ENCODE measurements around the gene ACBD4. TPM values are rescaled to one million over a fixed set of nuclear protein-coding genes. Genes with fewer than 3 reads are reported as not detected.

Gene ACBD4
- total and polyA plus RNA-seq, 7 experiments from 2014 or later: 12.3 to 59.5 (median 19.8) TPM

GRCh38 chr17:45098081-45098868, 37.2 kb upstream of the ACBD4 start:
- no peaks in the 10 kb centered on the region for H3K9me3 Mint-ChIP-seq
- H3K27me3 Mint-ChIP-seq: no peaks in the 10 kb centered on the region
- H3K4me3 Mint-ChIP-seq: no peak overlapping the region
- DNase-seq: no peak
- no peak for ATAC-seq
- POLR2A ChIA-PET: interaction anchor here (1.1 kb wide), 1 partner anchor 47 kb away, joined by 3 read pairs; no protein-coding TSS in a partner anchor
- H3K27ac ChIP-seq (ENCODE audit: low read depth, low read length): no peak overlapping the region
- H3K27me3 ChIP-seq (ENCODE audit: control insufficient read depth in 2 of 2, insufficient read depth in 2 of 2, low read length in 2 of 2): no peaks in the 10 kb centered on the region
- H3K4me1 Mint-ChIP-seq: peaks cover 0 to 6% (median 0%) of the 10 kb centered on the region in 7 donors
- peaks cover 7 to 52% (median 31%) of the 10 kb centered on the region in 5 donors for H3K36me3 Mint-ChIP-seq
- H3K36me3 ChIP-seq (ENCODE audit: control insufficient read depth in 2 of 3, insufficient read depth in 3 of 3, low read length in 3 of 3): peaks cover 26 to 85% (median 30%) of the 10 kb centered on the region in 3 experiments
- H3K27ac Mint-ChIP-seq: peak overlapping the region in 2 of 9 donors; percentile 9 to 73
- no peak overlapping the region for H3K4me3 ChIP-seq (ENCODE audit: low read length)
- CTCF ChIA-PET: interaction anchor here (0.6 to 1.7 kb wide), 5 partner anchors 29 to 180 kb away, joined by 3 to 12 read pairs (median 6); no protein-coding TSS in a partner anchor
- H3K4me1 ChIP-seq (ENCODE audit: control insufficient read depth in 2 of 2, insufficient read depth in 2 of 2, low read length in 2 of 2): no peaks in the 10 kb centered on the region
- H3K9me3 ChIP-seq (ENCODE audit: control insufficient read depth in 2 of 3, low read length in 3 of 3): no peaks in the 10 kb centered on the region
- intact Hi-C loops (cut with micrococcal nuclease): loop anchor here (5.0 kb wide), 3 partner anchors 36 to 81 kb away; partner anchors contain the start of genes DCAKD (in 1 of the 2) and NMT1 (in 1 of the 2)

GRCh38 chr17:45098869-45099616, 36.4 kb upstream of the ACBD4 start:
- peaks cover 0 to 6% (median 0%) of the 10 kb centered on the region in 7 donors for H3K4me1 Mint-ChIP-seq
- peaks cover 7 to 52% (median 30%) of the 10 kb centered on the region in 5 donors for H3K36me3 Mint-ChIP-seq
- H3K27me3 Mint-ChIP-seq: no peaks in the 10 kb centered on the region
- intact Hi-C loops (cut with micrococcal nuclease): loop anchor here (1.0 to 5.0 kb wide), 7 partner anchors 37 to 324 kb away; partner anchors contain the start of genes DCAKD (in 1 of the 2) and NMT1 (in 1 of the 2)
- ChIA-PET POLR2A (interaction anchor here (0.7 to 1.1 kb wide), 3 partner anchors 24 to 1015 kb away, joined by 3 to 6 read pairs (median 4); no protein-coding TSS in a partner anchor), CTCF (interaction anchor here (0.6 to 1.7 kb wide), 13 partner anchors 10 to 271 kb away, joined by 3 to 12 read pairs (median 4); partner anchors contain the start of gene ACBD4)
- H3K9me3 Mint-ChIP-seq: no peaks in the 10 kb centered on the region
- Histone ChIP-seq H3K27ac (ENCODE audit: low read depth, low read length) (no peak overlapping the region), H3K4me1 (ENCODE audit: control insufficient read depth in 2 of 2, insufficient read depth in 2 of 2, low read length in 2 of 2) (no peaks in the 10 kb centered on the region), H3K4me3 (ENCODE audit: low read length) (no peak overlapping the region), H3K27me3 (ENCODE audit: control insufficient read depth in 2 of 2, insufficient read depth in 2 of 2, low read length in 2 of 2) (no peaks in the 10 kb centered on the region), H3K9me3 (ENCODE audit: control insufficient read depth in 2 of 3, low read length in 3 of 3) (no peaks in the 10 kb centered on the region), H3K36me3 (ENCODE audit: control insufficient read depth in 2 of 3, insufficient read depth in 3 of 3, low read length in 3 of 3) (peaks cover 21 to 85% (median 30%) of the 10 kb centered on the region in 3 experiments)
- peak overlapping the region in 6 of 9 donors; percentile 4 to 87 (median 62) for H3K27ac Mint-ChIP-seq
- H3K4me3 Mint-ChIP-seq: no peak overlapping the region
- peak; percentile 38 to 77 (median 66) for DNase-seq
- ATAC-seq: peak; percentile 89

- POLR2A ChIA-PET: no interaction called here
Measured at GRCh38 chr17:45101546-45101882, 34.0 kb upstream of the ACBD4 start.

GRCh38 chr17:45101883-45102811, 33.3 kb upstream of the ACBD4 start:
- DNase-seq (no peak), ATAC-seq (no peak)
- H3K27ac Mint-ChIP-seq: peak overlapping the region in 3 of 9 donors; percentile 36 to 54 (median 42)
- H3K27me3 Mint-ChIP-seq: no peaks in the 10 kb centered on the region
- H3K9me3 Mint-ChIP-seq: no peaks in the 10 kb centered on the region
- Histone ChIP-seq H3K4me3 (ENCODE audit: low read length) (no peak overlapping the region), H3K27me3 (ENCODE audit: control insufficient read depth in 2 of 2, insufficient read depth in 2 of 2, low read length in 2 of 2) (no peaks in the 10 kb centered on the region), H3K4me1 (ENCODE audit: control insufficient read depth in 2 of 2, insufficient read depth in 2 of 2, low read length in 2 of 2) (no peaks in the 10 kb centered on the region), H3K9me3 (ENCODE audit: control insufficient read depth in 2 of 3, low read length in 3 of 3) (no peaks in the 10 kb centered on the region), H3K36me3 (ENCODE audit: control insufficient read depth in 2 of 3, insufficient read depth in 3 of 3, low read length in 3 of 3) (peaks cover 15 to 89% (median 15%) of the 10 kb centered on the region in 3 experiments), H3K27ac (ENCODE audit: low read depth, low read length) (no peak overlapping the region)
- intact Hi-C loops (cut with micrococcal nuclease): no loop called here
- peaks cover 0 to 5% (median 0%) of the 10 kb centered on the region in 7 donors for H3K4me1 Mint-ChIP-seq
- POLR2A ChIA-PET: no interaction called here
- no peak overlapping the region for H3K4me3 Mint-ChIP-seq
- CTCF ChIA-PET: interaction anchor here (0.5 to 0.7 kb wide), 2 partner anchors 147 to 268 kb away, joined by 3 to 4 read pairs; no protein-coding TSS in a partner anchor
- H3K36me3 Mint-ChIP-seq: peaks cover 10 to 51% (median 16%) of the 10 kb centered on the region in 5 donors

More at GRCh38 chr17:45101546-45101882, 34.0 kb upstream of the ACBD4 start:
- DNase-seq (no peak), ATAC-seq (no peak)
- H3K4me3 ChIP-seq (ENCODE audit: low read length): no peak overlapping the region
- intact Hi-C loops (cut with micrococcal nuclease): no loop called here
- Mint-ChIP-seq H3K4me1 (peaks cover 0 to 5% (median 0%) of the 10 kb centered on the region in 7 donors), H3K27me3 (no peaks in the 10 kb centered on the region), H3K9me3 (no peaks in the 10 kb centered on the region), H3K27ac (peak overlapping the region in 1 of 9 donors; percentile 54), H3K36me3 (peaks cover 5 to 49% (median 21%) of the 10 kb centered on the region in 5 donors), H3K4me3 (no peak overlapping the region)
- H3K9me3 ChIP-seq (ENCODE audit: control insufficient read depth in 2 of 3, low read length in 3 of 3): no peaks in the 10 kb centered on the region
- no peaks in the 10 kb centered on the region for H3K4me1 ChIP-seq (ENCODE audit: control insufficient read depth in 2 of 2, insufficient read depth in 2 of 2, low read length in 2 of 2)
- CTCF ChIA-PET: interaction anchor here (0.7 kb wide), 1 partner anchor 80 kb away, joined by 5 read pairs; no protein-coding TSS in a partner anchor
- H3K27me3 ChIP-seq (ENCODE audit: control insufficient read depth in 2 of 2, insufficient read depth in 2 of 2, low read length in 2 of 2): no peaks in the 10 kb centered on the region
- H3K36me3 ChIP-seq (ENCODE audit: control insufficient read depth in 2 of 3, insufficient read depth in 3 of 3, low read length in 3 of 3): peaks cover 15 to 89% (median 21%) of the 10 kb centered on the region in 3 experiments
- H3K27ac ChIP-seq (ENCODE audit: low read depth, low read length): no peak overlapping the region

GRCh38 chr17:45102856-45103255, 32.6 kb upstream of the ACBD4 start:
- ATAC-seq: no peak
- ChIA-PET POLR2A (no interaction called here), CTCF (interaction anchor here (0.5 to 0.7 kb wide), 2 partner anchors 147 to 268 kb away, joined by 3 to 4 read pairs; no protein-coding TSS in a partner anchor)
- Mint-ChIP-seq H3K36me3 (peaks cover 10 to 49% (median 16%) of the 10 kb centered on the region in 5 donors), H3K4me3 (no peak overlapping the region), H3K27me3 (no peaks in the 10 kb centered on the region), H3K27ac (no peak overlapping the region), H3K4me1 (peaks cover 0 to 5% (median 0%) of the 10 kb centered on the region in 7 donors), H3K9me3 (no peaks in the 10 kb centered on the region)
- no peak for DNase-seq
- Histone ChIP-seq H3K4me3 (ENCODE audit: low read length) (no peak overlapping the region), H3K36me3 (ENCODE audit: control insufficient read depth in 2 of 3, insufficient read depth in 3 of 3, low read length in 3 of 3) (peaks cover 11 to 89% (median 14%) of the 10 kb centered on the region in 3 experiments), H3K27ac (ENCODE audit: low read depth, low read length) (no peak overlapping the region), H3K4me1 (ENCODE audit: control insufficient read depth in 2 of 2, insufficient read depth in 2 of 2, low read length in 2 of 2) (no peaks in the 10 kb centered on the region), H3K9me3 (ENCODE audit: control insufficient read depth in 2 of 3, low read length in 3 of 3) (no peaks in the 10 kb centered on the region), H3K27me3 (ENCODE audit: control insufficient read depth in 2 of 2, insufficient read depth in 2 of 2, low read length in 2 of 2) (no peaks in the 10 kb centered on the region)
- intact Hi-C loops (cut with micrococcal nuclease): no loop called here
